WTC11 (cell line): ENCODE results near the gene PROSER2. TPM values are rescaled to one million over a fixed set of nuclear protein-coding genes. Genes with fewer than 3 reads are reported as not detected.

Source experiments
- ATAC-seq: fragments of 200-7000 bp; cut with Tn5 transposase; 2 replicates; pipeline ENCODE4 v1.10.0; 2021; ENCODE audit warnings: mild to moderate bottlenecking, moderate library complexity
- CTCF ChIA-PET: fragments of 300-600 bp; sonication (Branson Sonifier 250); formaldehyde crosslinking; loops from one replicate; lab custom pipeline; 2021; ENCODE audit warnings: antibody characterized with exemption; lab: Charles Lee
- POLR2A ChIA-PET: fragments of 350-600 bp; sonication (Branson Sonifier 250); formaldehyde crosslinking; loops from one replicate; lab custom pipeline; 2021; ENCODE audit warnings: antibody characterized with exemption; lab: Charles Lee
- DNase-seq: peaks from one replicate; pipeline ENCODE4 v3.0.0; 2021; ENCODE audit warnings: low spot score
- H3K27ac Mint-ChIP-seq: 2 replicates; pipeline ENCODE4 v1.8.0; 2021; ENCODE audit warnings: mixed read lengths
- H3K27me3 Mint-ChIP-seq: 2 replicates; pipeline ENCODE4 v1.8.0; 2021; ENCODE audit warnings: low read depth, mild to moderate bottlenecking, moderate library complexity, mixed read lengths
- H3K36me3 Mint-ChIP-seq: 2 replicates; pipeline ENCODE4 v1.8.0; 2021; ENCODE audit warnings: mixed read lengths
- H3K4me1 Mint-ChIP-seq: 2 replicates; pipeline ENCODE4 v1.8.0; 2022; ENCODE audit warnings: mixed read lengths
- H3K4me3 Mint-ChIP-seq: 2 replicates; pipeline ENCODE4 v1.8.0; 2021; ENCODE audit warnings: mild to moderate bottlenecking, moderate library complexity, mixed read lengths
- H3K9me3 Mint-ChIP-seq: 2 replicates; pipeline ENCODE4 v1.8.0; 2021; ENCODE audit warnings: mixed read lengths
- ARID4B ChIP-seq: sonication (generic); formaldehyde crosslinking; IDR thresholded peaks from 2 replicates; pipeline ENCODE4 v1.8.0; 2023; ENCODE audit warnings: missing genetic modification reagents, mild to moderate bottlenecking, borderline replicate concordance
- ATF3 ChIP-seq: sonication (generic); formaldehyde crosslinking; conservative IDR thresholded peaks from 2 replicates; pipeline ENCODE4 v1.8.1; 2022; ENCODE audit warnings: mild to moderate bottlenecking, missing genetic modification reagents
- CBFB ChIP-seq: sonication (generic); formaldehyde crosslinking; IDR thresholded peaks from 2 replicates; pipeline ENCODE4 v1.8.1; 2022; ENCODE audit warnings: mild to moderate bottlenecking, low read depth, missing genetic modification reagents
- HMGXB4 ChIP-seq: sonication (generic); formaldehyde crosslinking; IDR thresholded peaks from 2 replicates; pipeline ENCODE4 v1.8.1; 2023; ENCODE audit warnings: mild to moderate bottlenecking, moderate library complexity, missing genetic modification reagents
- IRF1 ChIP-seq: sonication (generic); formaldehyde crosslinking; IDR thresholded peaks from 2 replicates; pipeline ENCODE4 v1.8.0; 2023; ENCODE audit warnings: missing genetic modification reagents
- JUN ChIP-seq: sonication (generic); formaldehyde crosslinking; IDR thresholded peaks from 2 replicates; pipeline ENCODE4 v1.8.0; 2023; ENCODE audit warnings: mild to moderate bottlenecking, missing genetic modification reagents
- NFE2L1 ChIP-seq: sonication (generic); formaldehyde crosslinking; IDR thresholded peaks from 2 replicates; pipeline ENCODE4 v1.8.1; 2023; ENCODE audit warnings: missing genetic modification reagents
- RELA ChIP-seq: sonication (generic); formaldehyde crosslinking; IDR thresholded peaks from 2 replicates; pipeline ENCODE4 v1.8.1; 2022; ENCODE audit warnings: missing genetic modification reagents, mild to moderate bottlenecking, borderline replicate concordance
- TEAD4 ChIP-seq: sonication (generic); formaldehyde crosslinking; IDR thresholded peaks from 2 replicates; pipeline ENCODE4 v1.8.0; 2022; ENCODE audit warnings: mild to moderate bottlenecking, missing genetic modification reagents
- TP53 ChIP-seq: sonication (generic); formaldehyde crosslinking; IDR thresholded peaks from 2 replicates; pipeline ENCODE4 v1.8.1; 2023; ENCODE audit warnings: mild to moderate bottlenecking, missing genetic modification reagents
- USF2 ChIP-seq: sonication (generic); formaldehyde crosslinking; IDR thresholded peaks from 2 replicates; pipeline ENCODE4 v1.8.1; 2023; ENCODE audit warnings: mild to moderate bottlenecking, missing genetic modification reagents, moderate library complexity
- ZMAT4 ChIP-seq: fragments of 250-450 bp; sonication (Bioruptor Pico); IDR thresholded peaks from 2 replicates; pipeline ENCODE4 v1.9.0; 2021; ENCODE audit warnings: mild to moderate bottlenecking
- ZNF512 ChIP-seq: sonication (generic); formaldehyde crosslinking; IDR thresholded peaks from 2 replicates; pipeline ENCODE4 v1.8.1; 2022; ENCODE audit warnings: missing genetic modification reagents, borderline replicate concordance
- total RNA-seq: library from RNA; stranded (reverse); gene quantifications from 3 replicates; pipeline ENCODE4 v1.2.3, GENCODE V29; 2021

Gene PROSER2
- total RNA-seq, 1 experiment from 2014 or later, result 8.5 TPM

- DNase-seq, result no peak
- no peak overlapping the region for H3K27ac Mint-ChIP-seq
- CTCF ChIA-PET, result interaction anchor here (1.1 kb wide), 1 partner anchor 21 kb away, joined by 4 read pairs; no protein-coding TSS in a partner anchor
- H3K4me3 Mint-ChIP-seq, result no peak overlapping the region
- no peaks in the 10 kb centered on the region for H3K27me3 Mint-ChIP-seq
- TF ChIP-seq ATF3 (CRISPR knock-in tag) (no peak), ARID4B (CRISPR knock-in tag) (no peak), IRF1 (no peak), TEAD4 (CRISPR knock-in tag) (no peak), CBFB (CRISPR knock-in tag) (no peak), JUN (no peak), NFE2L1 (CRISPR knock-in tag) (no peak)
- TF ChIP-seq, all 79 proteins: peak for 0
- POLR2A ChIA-PET, result no interaction called here
- Mint-ChIP-seq H3K36me3 (no peaks in the 10 kb centered on the region), H3K4me1 (peaks cover 11% of the 10 kb centered on the region), H3K9me3 (no peaks in the 10 kb centered on the region)
- no peak for ATAC-seq
These were observed 79.5 kb downstream of the PROSER2 start for GRCh38 chr10:11902646-11903045.

- Mint-ChIP-seq H3K9me3 (no peaks in the 10 kb centered on the region), H3K4me3 (no peak overlapping the region), H3K4me1 (peaks cover 7% of the 10 kb centered on the region), H3K27me3 (no peaks in the 10 kb centered on the region), H3K36me3 (no peaks in the 10 kb centered on the region), H3K27ac (no peak overlapping the region)
- ATAC-seq (no peak), DNase-seq (no peak)
- TF ChIP-seq ZNF512 (CRISPR knock-in tag), result no peak
- TF ChIP-seq ZMAT4 (CRISPR knock-in tag), result no peak
- no peak for TF ChIP-seq RELA
- no peak for TF ChIP-seq HMGXB4
- no peak for TF ChIP-seq USF2
- TF ChIP-seq TP53 (CRISPR knock-in tag), result no peak
- CTCF ChIA-PET, result no interaction called here
- POLR2A ChIA-PET, result no interaction called here
These were observed 83.6 kb downstream of the PROSER2 start for GRCh38 chr10:11906714-11907113.
